PC-3 (cell line): Measurements from ENCODE around the gene PRLH. TPM values are rescaled to one million over a fixed set of nuclear protein-coding genes. Genes with fewer than 3 reads are reported as not detected.

Experiments used
- ATAC-seq: fragments of 200-7000 bp; cut with Tn5 transposase; 2 replicates; pipeline ENCODE4 v1.9.1; 2020; ENCODE audit warnings: mild to moderate bottlenecking, moderate library complexity
- BruUV-seq: library from RNA; stranded (reverse); fragments of 400-500 nt; replicated peaks from 2 replicates; lab custom pipeline; 2021; lab: Mats Ljungman, UMichigan
- CTCF ChIA-PET: fragments of 300-600 bp; sonication (Branson Sonifier 250); formaldehyde crosslinking; loops from one replicate; lab custom pipeline; 2022; ENCODE audit warnings: antibody characterized with exemption; lab: Charles Lee
- POLR2A ChIA-PET: fragments of 300-600 bp; sonication (Branson Sonifier 250); formaldehyde crosslinking; loops from one replicate; lab custom pipeline; 2022; ENCODE audit warnings: antibody characterized with exemption; ENCODE audit not compliant: unreplicated experiment; lab: Charles Lee
- DNase-seq: peaks from one replicate; pipeline ENCODE4 v3.0.0-alpha.2; 2015
- H2AFZ ChIP-seq: fragments of 300-600 bp; sonication (generic); 2 replicates; pipeline ENCODE4 v1.6.0; 2016; ENCODE audit warnings: antibody characterized with exemption, low read length
- H3F3A ChIP-seq: fragments of 300-600 bp; sonication (generic); one replicate; pipeline ENCODE4 v1.6.0; 2017; ENCODE audit warnings: antibody characterized with exemption, low read length, control low read depth, mild to moderate bottlenecking; ENCODE audit not compliant: unreplicated experiment
- H3K27ac ChIP-seq: fragments of 300-600 bp; sonication (generic); 2 replicates; pipeline ENCODE4 v1.5.1; 2016; ENCODE audit warnings: mild to moderate bottlenecking, low read length
- H3K27me3 ChIP-seq: fragments of 300-600 bp; sonication (generic); 2 replicates; pipeline ENCODE4 v1.6.1; 2016; ENCODE audit warnings: low read length, mixed read lengths
- H3K36me3 ChIP-seq: fragments of 300-600 bp; sonication (generic); 2 replicates; pipeline ENCODE4 v1.6.1; 2016; ENCODE audit warnings: low read depth, mixed run types, low read length, mixed read lengths
- H3K4me1 ChIP-seq: fragments of 300-600 bp; sonication (generic); 2 replicates; pipeline ENCODE4 v1.5.1; 2016; ENCODE audit warnings: low read length; ENCODE audit not compliant: insufficient read depth
- H3K4me2 ChIP-seq: fragments of 300-600 bp; sonication (generic); 2 replicates; pipeline ENCODE4 v1.6.0; 2016; ENCODE audit warnings: low read length
- H3K4me3 ChIP-seq: fragments of 300-600 bp; sonication (generic); 2 replicates; pipeline ENCODE4 v1.5.1; 2016; ENCODE audit warnings: mild to moderate bottlenecking, low read length, mixed read lengths
- H3K79me2 ChIP-seq: fragments of 300-600 bp; sonication (generic); 2 replicates; pipeline ENCODE4 v1.6.1; 2017; ENCODE audit warnings: low read length, mixed read lengths
- H3K9ac ChIP-seq: fragments of 300-600 bp; sonication (generic); 2 replicates; pipeline ENCODE4 v1.6.0; 2016; ENCODE audit warnings: mild to moderate bottlenecking, low read length
- H3K9me2 ChIP-seq: fragments of 300-600 bp; sonication (generic); replicated peaks from 2 replicates; pipeline ENCODE4 v1.6.1; 2016; ENCODE audit warnings: mixed run types, low read length, mixed read lengths
- H3K9me3 ChIP-seq: fragments of 300-600 bp; sonication (generic); 2 replicates; pipeline ENCODE4 v1.6.1; 2016; ENCODE audit warnings: low read length, mixed read lengths
- H4K20me1 ChIP-seq: fragments of 300-600 bp; sonication (generic); 2 replicates; pipeline ENCODE4 v1.6.1; 2016; ENCODE audit warnings: low read length, mixed read lengths
- CTCF ChIP-seq: fragments of 300-600 bp; sonication (generic); conservative IDR thresholded peaks from 2 replicates; pipeline ENCODE4 v1.5.1; 2017; ENCODE audit warnings: antibody characterized with exemption, low read depth, mild to moderate bottlenecking, low read length
- EZH2 ChIP-seq: fragments of 300-600 bp; sonication (generic); IDR thresholded peaks from one replicate; pipeline ENCODE4 v1.6.1; 2017; ENCODE audit warnings: antibody characterized with exemption, mild to moderate bottlenecking, low read length; ENCODE audit not compliant: unreplicated experiment
- EZH2phosphoT487 ChIP-seq: fragments of 300-600 bp; sonication (generic); IDR thresholded peaks from 2 replicates; pipeline ENCODE4 v1.6.1; 2018; ENCODE audit warnings: mild to moderate bottlenecking, antibody characterized with exemption, low read length, borderline replicate concordance
- intact Hi-C: fragments of 100-400 bp; cut with micrococcal nuclease; formaldehyde crosslinking; loops from 2 replicates; pipeline ENCODE4 v1.9.0; 2023
- total RNA-seq: library from RNA; depleted of rRNA; stranded (reverse); fragments of >200 nt; gene quantifications from 2 replicates; pipeline ENCODE4 v1.2.3, GENCODE V29; 2014

Gene PRLH
- total RNA-seq, 1 experiment from 2014 or later, result not detected

GRCh38 chr2:237532160-237532559, 34.2 kb upstream of the PRLH start:
- Histone ChIP-seq H3K4me3 (no peak overlapping the region), H3K36me3 (peaks cover 84% of the 10 kb centered on the region), H2AFZ (no peak overlapping the region), H3F3A (peaks cover 3% of the 10 kb centered on the region), H3K4me2 (no peak overlapping the region), H4K20me1 (0 out of 2 replicates have a peak, but pooled peaks cover 4% of the 10 kb centered on the region), H3K79me2 (no peaks in the 10 kb centered on the region), H3K27ac (no peak overlapping the region), H3K9ac (no peak overlapping the region), H3K9me3 (no peaks in the 10 kb centered on the region), H3K9me2 (no peaks in the 10 kb centered on the region), H3K4me1 (no peaks in the 10 kb centered on the region), H3K27me3 (no peaks in the 10 kb centered on the region)
- POLR2A ChIA-PET, result no interaction called here
- DNase-seq, result no peak
- intact Hi-C loops, result no loop called here
- CTCF ChIA-PET, result no interaction called here
- no peak for TF ChIP-seq CTCF
- no peak for ATAC-seq
- no TSS peak for BruUV-seq

GRCh38 chr2:237533668-237534161, 32.7 kb upstream of the PRLH start:
- BruUV-seq, result no TSS peak
- CTCF ChIA-PET, result interaction anchor here (0.5 to 0.6 kb wide), 2 partner anchors 58 to 62 kb away, joined by 3 read pairs; no protein-coding TSS in a partner anchor

DNA sequence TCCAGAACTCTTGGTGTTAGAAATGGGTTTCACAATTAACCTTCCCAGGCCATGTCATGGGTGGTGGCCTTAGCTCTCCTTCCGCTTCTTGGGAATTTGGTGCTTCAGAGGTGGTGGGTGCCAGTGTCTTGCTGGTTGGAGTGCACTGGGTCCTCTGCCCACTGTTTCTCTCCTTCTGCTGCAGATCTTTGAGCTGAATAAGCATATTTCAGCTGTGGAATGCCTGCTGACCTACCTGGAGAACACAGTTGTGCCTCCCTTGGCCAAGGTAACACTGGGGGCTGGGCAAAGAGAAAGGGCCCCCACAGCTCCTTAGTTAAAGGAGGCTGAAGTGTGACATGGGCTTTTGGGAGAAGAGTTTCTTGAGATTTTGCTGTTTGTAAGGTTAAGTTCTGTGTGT, 32.0 kb upstream of the PRLH start:
- POLR2A ChIA-PET, result no interaction called here
- CTCF ChIA-PET, result interaction anchor here (0.6 kb wide), 1 partner anchor 63 kb away, joined by 3 read pairs; no protein-coding TSS in a partner anchor
- Histone ChIP-seq H3K9me2 (no peaks in the 10 kb centered on the region), H3K4me3 (no peak overlapping the region), H3K9ac (no peak overlapping the region), H2AFZ (no peak overlapping the region), H3K27me3 (no peaks in the 10 kb centered on the region), H3K4me1 (no peaks in the 10 kb centered on the region), H3K79me2 (no peaks in the 10 kb centered on the region), H3F3A (peaks cover 3% of the 10 kb centered on the region), H4K20me1 (0 out of 2 replicates have a peak, but pooled peaks cover 1% of the 10 kb centered on the region), H3K36me3 (peaks cover 72% of the 10 kb centered on the region), H3K4me2 (no peak overlapping the region), H3K9me3 (no peaks in the 10 kb centered on the region), H3K27ac (no peak overlapping the region)
- no TSS peak for BruUV-seq
- no peak for TF ChIP-seq EZH2phosphoT487
- no peak for TF ChIP-seq CTCF
- no peak for TF ChIP-seq EZH2
- intact Hi-C loops, result no loop called here
- DNase-seq (no peak), ATAC-seq (no peak)

More at GRCh38 chr2:237533668-237534161, 32.7 kb upstream of the PRLH start:
- Histone ChIP-seq H3K36me3 (peaks cover 75% of the 10 kb centered on the region), H3K4me2 (no peak overlapping the region), H3K27ac (no peak overlapping the region), H2AFZ (no peak overlapping the region), H3K79me2 (no peaks in the 10 kb centered on the region), H3K4me3 (no peak overlapping the region), H3K9me2 (no peaks in the 10 kb centered on the region), H3K9me3 (no peaks in the 10 kb centered on the region), H3F3A (peaks cover 3% of the 10 kb centered on the region), H3K9ac (no peak overlapping the region), H3K4me1 (no peaks in the 10 kb centered on the region), H4K20me1 (0 out of 2 replicates have a peak, but pooled peaks cover 4% of the 10 kb centered on the region), H3K27me3 (no peaks in the 10 kb centered on the region)
- intact Hi-C loops, result no loop called here
- POLR2A ChIA-PET, result no interaction called here
- DNase-seq (peak; percentile 22), ATAC-seq (0 out of 2 replicates have a peak, but pooled peaks have one; percentile 5)
- TF ChIP-seq EZH2, result no peak
- TF ChIP-seq EZH2phosphoT487, result no peak
- TF ChIP-seq CTCF, result no peak
